Peyer's patch (tissue), 4 donors: ENCODE data around the gene TLR3. TPM values are rescaled to one million over a fixed set of nuclear protein-coding genes. Genes with fewer than 3 reads are reported as not detected.

ENCODE experiments used
- DNase-seq, 3 donors: peaks; one replicate each; pipeline ENCODE4 v3.0.0-alpha.2; 2017 to 2019
- H3K27ac ChIP-seq, 4 donors: fragments of 200-600 bp; sonication (generic); one replicate each; pipeline ENCODE4 v1.5.1; 2016 to 2019
- H3K27me3 ChIP-seq, 2 donors: fragments of 200-600 bp; sonication (generic); one replicate each; pipeline ENCODE4 v1.5.1; 2019
- H3K36me3 ChIP-seq, 3 donors: fragments of 200-600 bp; sonication (generic); one replicate each; pipeline ENCODE4 v1.5.1; 2016 to 2019
- H3K4me1 ChIP-seq, 4 donors: fragments of 200-600 bp; sonication (generic); one replicate each; pipeline ENCODE4 v1.5.1; 2016 to 2019
- H3K4me3 ChIP-seq, 4 donors: fragments of 200-600 bp; sonication (generic); 1 replicate in 3 of 4; 2 replicates in 1 of 4; pipeline ENCODE4 v1.5.1; 2016 to 2019; ENCODE audit warnings: mild to moderate bottlenecking in 1 of 4
- H3K9me3 ChIP-seq, 4 donors: fragments of 200-600 bp; sonication (generic); one replicate each; pipeline ENCODE4 v1.5.1; 2016 to 2019; ENCODE audit warnings: mild to moderate bottlenecking in 1 of 4
- CTCF ChIP-seq, 6 experiments: fragments of 450-650 bp in 4 of 6; fragments of 200-600 bp in 2 of 6; sonication (generic) in 1 of 6; IDR thresholded peaks; one replicate each; pipeline ENCODE4 v1.5.1; 2017 to 2019; ENCODE audit warnings: antibody characterized with exemption in 6 of 6, mild to moderate bottlenecking in 3 of 6, moderate library complexity in 1 of 6
- POLR2A ChIP-seq, 2 donors: fragments of 450-650 bp; IDR thresholded peaks; one replicate each; pipeline ENCODE4 v1.5.1; 2017; ENCODE audit warnings: antibody characterized with exemption in 2 of 2, mild to moderate bottlenecking in 2 of 2, moderate library complexity in 2 of 2
- small RNA-seq, 2 donors: library from RNA; depleted of rRNA; stranded (forward); fragments of <200 nt; gene quantifications; one replicate each; pipeline ENCODE3, GENCODE V24; 2016
- total RNA-seq, 4 donors: library from RNA; depleted of rRNA; stranded (reverse); fragments of >200 nt; gene quantifications; one replicate each; pipeline ENCODE4 v1.1.0, GENCODE V29; 2016

TLR3 gene
- total RNA-seq, 4 donors from 2014 or later = 5.0 to 49.4 (median 12.8) TPM

- DNase-seq = no peak
- no peak overlapping the region for H3K27ac ChIP-seq
- H3K27me3 ChIP-seq = no peaks in the 10 kb centered on the region
- no peaks in the 10 kb centered on the region for H3K4me1 ChIP-seq
- no peak for TF ChIP-seq CTCF (IDR thresholded peaks at IDR 0.05)
- TF ChIP-seq POLR2A (IDR thresholded peaks at IDR 0.05) = no peak
- H3K36me3 ChIP-seq = no peaks in the 10 kb centered on the region
- no peak overlapping the region for H3K4me3 ChIP-seq
- no peaks in the 10 kb centered on the region for H3K9me3 ChIP-seq
These were observed 63.0 kb downstream of the TLR3 start for GRCh38 chr4:186131935-186132334.

- no peak overlapping the region for H3K4me3 ChIP-seq
- H3K9me3 ChIP-seq = no peaks in the 10 kb centered on the region
- H3K36me3 ChIP-seq = no peaks in the 10 kb centered on the region
- H3K27ac ChIP-seq = no peak overlapping the region
- no peaks in the 10 kb centered on the region for H3K4me1 ChIP-seq
- H3K27me3 ChIP-seq = no peaks in the 10 kb centered on the region
- no peak for DNase-seq
- TF ChIP-seq POLR2A (IDR thresholded peaks at IDR 0.05) (no peak), CTCF (IDR thresholded peaks at IDR 0.05) (peak in 1 of 6 experiments; percentile 8)
These were observed 63.8 kb downstream of the TLR3 start for GRCh38 chr4:186132577-186133242.

- DNase-seq = no peak
- Histone ChIP-seq H3K27me3 (no peaks in the 10 kb centered on the region), H3K4me3 (no peak overlapping the region), H3K9me3 (no peaks in the 10 kb centered on the region), H3K36me3 (no peaks in the 10 kb centered on the region), H3K27ac (no peak overlapping the region), H3K4me1 (no peaks in the 10 kb centered on the region)
- TF ChIP-seq POLR2A (IDR thresholded peaks at IDR 0.05) (no peak), CTCF (IDR thresholded peaks at IDR 0.05) (no peak)
These were observed 65.3 kb downstream of the TLR3 start for GRCh38 chr4:186134257-186134656.

GRCh38 chr4:186134861-186135260, 65.9 kb downstream of the TLR3 start:
- TF ChIP-seq POLR2A (IDR thresholded peaks at IDR 0.05) (no peak), CTCF (IDR thresholded peaks at IDR 0.05) (no peak)
- Histone ChIP-seq H3K9me3 (no peaks in the 10 kb centered on the region), H3K4me1 (no peaks in the 10 kb centered on the region)

GRCh38 chr4:186137196-186137794, 68.3 kb downstream of the TLR3 start:
- H3K27me3 ChIP-seq = no peaks in the 10 kb centered on the region
- DNase-seq = no peak
- H3K9me3 ChIP-seq = no peaks in the 10 kb centered on the region
- H3K27ac ChIP-seq = no peak overlapping the region
- H3K36me3 ChIP-seq = no peaks in the 10 kb centered on the region
- TF ChIP-seq POLR2A (IDR thresholded peaks at IDR 0.05) (no peak), CTCF (IDR thresholded peaks at IDR 0.05) (peak in 5 of 6 experiments; percentile 44 to 72 (median 68))
- peak overlapping the region in 1 of 4 donors; percentile 15 for H3K4me3 ChIP-seq
- H3K4me1 ChIP-seq = no peaks in the 10 kb centered on the region

More at GRCh38 chr4:186134861-186135260, 65.9 kb downstream of the TLR3 start:
- H3K27me3 ChIP-seq = no peaks in the 10 kb centered on the region
- no peak for DNase-seq
- H3K4me3 ChIP-seq = no peak overlapping the region
- no peak overlapping the region for H3K27ac ChIP-seq
- H3K36me3 ChIP-seq = no peaks in the 10 kb centered on the region

Small RNA genes lying within 50 kb of the gene (small RNA-seq; reads per million reads assigned to genes)
- 0 reads per million in 2 donors for gene RF00322
- 0 reads per million in 2 donors for gene RNU4-64P

Other genes with a start within 250 kb of the TLR3 start
- 10 to 100 TPM; 11.2 to 14.0 (median 12.6) TPM for gene FAM149A, start 35.5 kb downstream of the TLR3 start, total RNA-seq
- 100 to 1,000 TPM in 1 of 4 donors, 10 to 100 TPM in 3; 37.1 to 119 (median 94.7) TPM for gene CYP4V2, start 122.4 kb downstream of the TLR3 start, total RNA-seq
- gene KLKB1, start 158.4 kb downstream of the TLR3 start, total RNA-seq = 1 to 10 TPM in 3 of 4 donors, not detected in 1; 4.5 to 8.6 (median 7.5) TPM
- 1 to 10 TPM in 2 of 4 donors, not detected in 2; 3.2 to 3.5 TPM for gene F11, start 197.0 kb downstream of the TLR3 start, total RNA-seq